ENCODE data around the gene KAT6B. TPM values are rescaled to one million over a fixed set of nuclear protein-coding genes. Genes with fewer than 3 reads are reported as not detected.

The KAT6B gene
- total RNA-seq, 2 donors from 2014 or later = 28.0 to 97.8 TPM

GRCh38 chr10:74814797-74815196 lies 11.6 kb upstream of the KAT6B start:
- Histone ChIP-seq H3K36me3 (no peaks in the 10 kb centered on the region), H3K9me3 (no peaks in the 10 kb centered on the region), H3K4me1 (replicated peaks) (no peaks in the 10 kb centered on the region), H3K4me3 (no peak overlapping the region), H3K27me3 (replicated peaks; ENCODE audit: insufficient read depth) (no peaks in the 10 kb centered on the region), H3K27ac (no peak overlapping the region)
- intact Hi-C loops (cut with DNase I) = no loop called here
- TF ChIP-seq POLR2AphosphoS5 (IDR thresholded peaks at IDR 0.05) (no peak), POLR2A (IDR thresholded peaks at IDR 0.05) (no peak), CTCF (IDR thresholded peaks at IDR 0.05) (no peak)
- DNase-seq (ENCODE audit: low spot score) = no peak

GRCh38 chr10:74816824-74817498 lies 9.4 kb upstream of the KAT6B start:
- Histone ChIP-seq H3K36me3 (no peaks in the 10 kb centered on the region), H3K27ac (no peak overlapping the region), H3K9me3 (no peaks in the 10 kb centered on the region), H3K27me3 (replicated peaks; ENCODE audit: insufficient read depth) (no peaks in the 10 kb centered on the region), H3K4me3 (no peak overlapping the region), H3K4me1 (replicated peaks) (peaks cover under 1% of the 10 kb centered on the region)
- WGBS = 93% methylated on average over 4 of the region's 4 CpGs
- TF ChIP-seq POLR2AphosphoS5 (IDR thresholded peaks at IDR 0.05) (no peak), CTCF (IDR thresholded peaks at IDR 0.05) (no peak), POLR2A (IDR thresholded peaks at IDR 0.05) (no peak)
- DNase-seq (ENCODE audit: low spot score) = no peak
- intact Hi-C loops (cut with DNase I) = no loop called here

GRCh38 chr10:74821501-74821900 lies 4.9 kb upstream of the KAT6B start:
- Histone ChIP-seq H3K4me3 (no peak overlapping the region), H3K4me1 (replicated peaks) (peaks cover 16% of the 10 kb centered on the region), H3K36me3 (no peaks in the 10 kb centered on the region), H3K27me3 (replicated peaks; ENCODE audit: insufficient read depth) (no peaks in the 10 kb centered on the region), H3K9me3 (no peaks in the 10 kb centered on the region), H3K27ac (no peak overlapping the region)
- intact Hi-C loops (cut with DNase I) = loop anchor here (5.0 kb wide), 1 partner anchor 201 kb away; no protein-coding TSS in a partner anchor
- WGBS = 27% methylated on average over 3 of the region's 3 CpGs
- peak; percentile 46 for DNase-seq (ENCODE audit: low spot score)
- TF ChIP-seq POLR2AphosphoS5 (IDR thresholded peaks at IDR 0.05) (peak; percentile 46), POLR2A (IDR thresholded peaks at IDR 0.05) (no peak), CTCF (IDR thresholded peaks at IDR 0.05) (no peak)

- Histone ChIP-seq H3K4me1 (replicated peaks) (peaks cover 16% of the 10 kb centered on the region), H3K36me3 (no peaks in the 10 kb centered on the region), H3K9me3 (no peaks in the 10 kb centered on the region), H3K27ac (no peak overlapping the region), H3K27me3 (replicated peaks; ENCODE audit: insufficient read depth) (no peaks in the 10 kb centered on the region), H3K4me3 (no peak overlapping the region)
- TF ChIP-seq CTCF (IDR thresholded peaks at IDR 0.05) (no peak), POLR2A (IDR thresholded peaks at IDR 0.05) (no peak), POLR2AphosphoS5 (IDR thresholded peaks at IDR 0.05) (no peak)
- WGBS = 83% methylated on average over 2 of the region's 2 CpGs
- DNase-seq (ENCODE audit: low spot score) = no peak
- intact Hi-C loops (cut with DNase I) = loop anchor here (5.0 kb wide), 1 partner anchor 200 kb away; no protein-coding TSS in a partner anchor
Observed at GRCh38 chr10:74822101-74822500, 4.3 kb upstream of the KAT6B start.

GRCh38 chr10:74822521-74823089 lies 3.8 kb upstream of the KAT6B start:
- no peaks in the 10 kb centered on the region for H3K9me3 ChIP-seq
- no peak overlapping the region for H3K4me3 ChIP-seq
- no peaks in the 10 kb centered on the region for H3K27me3 ChIP-seq (replicated peaks; ENCODE audit: insufficient read depth)
- DNase-seq (ENCODE audit: low spot score) = no peak
- WGBS = 56% methylated on average over 3 of the region's 3 CpGs
- H3K4me1 ChIP-seq (replicated peaks) = peaks cover 16% of the 10 kb centered on the region
- H3K36me3 ChIP-seq = no peaks in the 10 kb centered on the region
- intact Hi-C loops (cut with DNase I) = loop anchor here (5.0 kb wide), 1 partner anchor 200 kb away; no protein-coding TSS in a partner anchor
- H3K27ac ChIP-seq = no peak overlapping the region
- TF ChIP-seq POLR2AphosphoS5 (IDR thresholded peaks at IDR 0.05) = no peak
- TF ChIP-seq CTCF (IDR thresholded peaks at IDR 0.05) = no peak
- TF ChIP-seq POLR2A (IDR thresholded peaks at IDR 0.05) = no peak

All from prostate gland (tissue), 2 donors.